Natural killer cell (primary cell): Measurements from ENCODE around the gene RFLNA. TPM values are rescaled to one million over a fixed set of nuclear protein-coding genes. Genes with fewer than 3 reads are reported as not detected.

Experiments used
- ATAC-seq, 3 donors: fragments of 150-1000 bp in 2 of 3; fragments of 200-7000 bp in 1 of 3; cut with Tn5 transposase; 1 replicate in 1 of 3; 2 replicates in 2 of 3; pipeline ENCODE4 v1.10.0; 2021; ENCODE audit warnings: mild to moderate bottlenecking in 2 of 3, moderate library complexity in 2 of 3
- DNase-seq, 2 donors: peaks; one replicate each; pipeline versions ENCODE4 v3.0.0 to v3.0.0-alpha.2; 2013 to 2021; ENCODE audit warnings: mixed read lengths in 1 of 2
- H3K27ac ChIP-seq: one replicate; pipeline ENCODE4 v1.5.1; 2013; ENCODE audit warnings: mild to moderate bottlenecking, low read length
- H3K27me3 ChIP-seq: one replicate; pipeline ENCODE4 v1.6.1; 2013; ENCODE audit warnings: low read length; ENCODE audit not compliant: control insufficient read depth, insufficient read depth
- H3K36me3 ChIP-seq: one replicate; pipeline ENCODE4 v1.6.1; 2013; ENCODE audit warnings: low read length; ENCODE audit not compliant: control insufficient read depth, insufficient read depth
- H3K4me1 ChIP-seq: one replicate; pipeline ENCODE4 v1.6.1; 2013; ENCODE audit warnings: low read length; ENCODE audit not compliant: control insufficient read depth, insufficient read depth
- H3K4me3 ChIP-seq: one replicate; pipeline ENCODE4 v1.5.1; 2013; ENCODE audit warnings: low read length
- H3K9me3 ChIP-seq: one replicate; pipeline ENCODE4 v1.6.1; 2013; ENCODE audit warnings: low read length; ENCODE audit not compliant: control insufficient read depth, insufficient read depth
- H3K27ac Mint-ChIP-seq, 2 donors: one replicate each; pipeline ENCODE4 v1.8.0; 2022; ENCODE audit warnings: mild to moderate bottlenecking in 2 of 2, mixed read lengths in 2 of 2, moderate library complexity in 1 of 2
- H3K27me3 Mint-ChIP-seq, 2 donors: one replicate each; pipeline ENCODE4 v1.8.0; 2022; ENCODE audit warnings: low read depth in 2 of 2, mixed read lengths in 2 of 2
- H3K36me3 Mint-ChIP-seq: one replicate; pipeline ENCODE4 v1.8.0; 2022; ENCODE audit warnings: mixed read lengths
- H3K4me1 Mint-ChIP-seq, 2 donors: one replicate each; pipeline ENCODE4 v1.8.0; 2022; ENCODE audit warnings: mixed read lengths in 2 of 2
- H3K4me3 Mint-ChIP-seq: one replicate; pipeline ENCODE4 v1.8.0; 2022; ENCODE audit warnings: mild to moderate bottlenecking, moderate library complexity, mixed read lengths
- H3K9me3 Mint-ChIP-seq, 2 donors: one replicate each; pipeline ENCODE4 v1.8.0; 2022; ENCODE audit warnings: mixed read lengths in 2 of 2
- WGBS: methylation state at CpG from one replicate; pipeline ENCODE4 v1.1.7; 2013; ENCODE audit warnings: missing lambda C conversion rate; ENCODE audit not compliant: insufficient coverage; 5-methylcytosine and 5-hydroxymethylcytosine counted together
- intact Hi-C: fragments of 100-400 bp; cut with micrococcal nuclease; formaldehyde crosslinking; loops from one replicate; pipeline ENCODE4 v1.14.2; 2022
- total RNA-seq, 4 donors: library from RNA; stranded (reverse); fragments of 120-200 nt in 1 of 4; gene quantifications; one replicate each; pipeline versions ENCODE4 v1.2.3 to v1.2.4, GENCODE V29; 2013 to 2022
- TF ChIP-seq, protein P1 (sequence below): fragments of 200-600 bp; IDR thresholded peaks from one replicate; pipeline ENCODE4 v1.8.0; 2022; ENCODE audit warnings: antibody characterized with exemption

RFLNA gene, protein sequence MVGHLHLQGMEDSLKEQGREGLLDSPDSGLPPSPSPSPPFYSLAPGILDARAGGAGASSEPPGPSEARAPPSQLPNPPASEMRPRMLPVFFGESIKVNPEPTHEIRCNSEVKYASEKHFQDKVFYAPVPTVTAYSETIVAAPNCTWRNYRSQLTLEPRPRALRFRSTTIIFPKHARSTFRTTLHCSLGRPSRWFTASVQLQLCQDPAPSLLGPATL
- total RNA-seq, result under 1 TPM in 1 of 3 donors, not detected in 2; 0.85 TPM
- not detected for total RNA-seq (2013)

DNA sequence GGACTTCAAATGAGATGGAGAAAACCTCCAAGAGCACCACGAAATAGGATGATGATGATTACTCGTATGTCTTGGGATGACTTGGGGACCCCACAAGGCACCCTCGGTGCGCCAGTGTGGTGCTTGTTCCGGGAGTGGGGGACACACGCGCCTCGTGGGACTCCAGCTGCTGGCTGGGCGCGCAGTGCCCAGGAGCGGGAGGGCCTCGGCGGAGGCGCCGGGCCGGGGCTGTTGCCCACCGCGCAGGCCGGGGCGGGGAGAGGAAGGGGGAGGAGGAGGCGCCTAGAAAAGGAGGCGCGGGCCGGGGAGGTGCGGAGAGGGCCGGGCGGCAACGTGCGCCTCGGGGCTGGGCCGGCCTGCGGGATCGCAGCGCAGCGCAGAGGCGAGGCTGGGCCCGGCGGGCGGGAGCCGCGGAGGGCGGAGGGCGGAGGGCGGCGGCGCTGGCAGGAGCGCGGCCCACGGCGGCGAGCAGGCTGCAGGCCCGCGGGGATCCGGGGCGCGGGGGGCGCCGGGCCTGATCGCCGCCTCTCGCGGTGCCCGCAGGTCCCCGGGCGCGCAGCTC is at the start of gene RFLNA:
TSS of gene RFLNA (plus strand) at position 314 of the 562 bp plus-strand sequence. CDS start 337 bp downstream, outside the sequence.
- Mint-ChIP-seq H3K4me3 (no peak within 1 kb of the TSS), H3K27ac (no peak within 1 kb of the TSS), H3K27me3 (peaks cover 30 to 44% of the 10 kb centered on the region in 2 donors), H3K36me3 (no peaks in the 10 kb centered on the region), H3K9me3 (no peaks in the 10 kb centered on the region), H3K4me1 (no peaks in the 10 kb centered on the region)
- Histone ChIP-seq H3K27ac (no peak within 1 kb of the TSS), H3K27me3 (peaks cover 15% of the 10 kb centered on the region), H3K36me3 (no peaks in the 10 kb centered on the region), H3K9me3 (no peaks in the 10 kb centered on the region), H3K4me3 (no peak within 1 kb of the TSS), H3K4me1 (peaks cover 2% of the 10 kb centered on the region)
- intact Hi-C loops, result no loop called here
- 4% methylated on average over 66 of the region's 66 CpGs for WGBS
- no peak for ATAC-seq
- DNase-seq, result no peak
- TF ChIP-seq, protein P1, sequence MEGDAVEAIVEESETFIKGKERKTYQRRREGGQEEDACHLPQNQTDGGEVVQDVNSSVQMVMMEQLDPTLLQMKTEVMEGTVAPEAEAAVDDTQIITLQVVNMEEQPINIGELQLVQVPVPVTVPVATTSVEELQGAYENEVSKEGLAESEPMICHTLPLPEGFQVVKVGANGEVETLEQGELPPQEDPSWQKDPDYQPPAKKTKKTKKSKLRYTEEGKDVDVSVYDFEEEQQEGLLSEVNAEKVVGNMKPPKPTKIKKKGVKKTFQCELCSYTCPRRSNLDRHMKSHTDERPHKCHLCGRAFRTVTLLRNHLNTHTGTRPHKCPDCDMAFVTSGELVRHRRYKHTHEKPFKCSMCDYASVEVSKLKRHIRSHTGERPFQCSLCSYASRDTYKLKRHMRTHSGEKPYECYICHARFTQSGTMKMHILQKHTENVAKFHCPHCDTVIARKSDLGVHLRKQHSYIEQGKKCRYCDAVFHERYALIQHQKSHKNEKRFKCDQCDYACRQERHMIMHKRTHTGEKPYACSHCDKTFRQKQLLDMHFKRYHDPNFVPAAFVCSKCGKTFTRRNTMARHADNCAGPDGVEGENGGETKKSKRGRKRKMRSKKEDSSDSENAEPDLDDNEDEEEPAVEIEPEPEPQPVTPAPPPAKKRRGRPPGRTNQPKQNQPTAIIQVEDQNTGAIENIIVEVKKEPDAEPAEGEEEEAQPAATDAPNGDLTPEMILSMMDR, result no peak

DNA sequence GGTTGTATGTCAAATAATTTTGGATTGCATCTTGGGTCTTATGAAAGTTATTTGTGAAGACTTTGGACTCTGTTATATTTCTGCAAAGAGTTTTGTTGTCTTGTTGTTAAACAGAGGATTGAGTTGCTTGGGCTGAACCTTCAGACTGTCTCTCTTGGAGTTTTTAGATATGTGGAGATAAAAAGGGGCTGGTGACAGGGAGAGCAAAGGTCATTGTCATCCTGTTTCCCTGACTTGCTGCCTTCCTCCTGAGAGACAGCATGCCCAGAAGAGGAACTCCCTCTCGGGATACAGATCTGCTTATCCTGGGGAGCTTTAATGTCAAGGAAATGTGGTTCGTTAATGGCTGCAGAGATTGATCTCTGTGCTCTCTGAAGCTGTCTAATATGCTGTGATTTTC is 47.6 kb upstream of the RFLNA start:
- DNase-seq, result no peak
- no peaks in the 10 kb centered on the region for H3K4me1 ChIP-seq
- no peak overlapping the region for H3K4me3 ChIP-seq
- Mint-ChIP-seq H3K36me3 (no peaks in the 10 kb centered on the region), H3K4me1 (no peaks in the 10 kb centered on the region), H3K4me3 (no peak overlapping the region), H3K9me3 (no peaks in the 10 kb centered on the region), H3K27me3 (peaks cover 3 to 39% of the 10 kb centered on the region in 2 donors), H3K27ac (no peak overlapping the region)
- H3K36me3 ChIP-seq, result no peaks in the 10 kb centered on the region
- WGBS, result 70% methylated on average over 2 of the region's 2 CpGs
- no peak for ATAC-seq
- intact Hi-C loops, result no loop called here
- TF ChIP-seq, protein P1, result no peak
- H3K9me3 ChIP-seq, result no peaks in the 10 kb centered on the region
- no peak overlapping the region for H3K27ac ChIP-seq
- H3K27me3 ChIP-seq, result no peaks in the 10 kb centered on the region

DNA sequence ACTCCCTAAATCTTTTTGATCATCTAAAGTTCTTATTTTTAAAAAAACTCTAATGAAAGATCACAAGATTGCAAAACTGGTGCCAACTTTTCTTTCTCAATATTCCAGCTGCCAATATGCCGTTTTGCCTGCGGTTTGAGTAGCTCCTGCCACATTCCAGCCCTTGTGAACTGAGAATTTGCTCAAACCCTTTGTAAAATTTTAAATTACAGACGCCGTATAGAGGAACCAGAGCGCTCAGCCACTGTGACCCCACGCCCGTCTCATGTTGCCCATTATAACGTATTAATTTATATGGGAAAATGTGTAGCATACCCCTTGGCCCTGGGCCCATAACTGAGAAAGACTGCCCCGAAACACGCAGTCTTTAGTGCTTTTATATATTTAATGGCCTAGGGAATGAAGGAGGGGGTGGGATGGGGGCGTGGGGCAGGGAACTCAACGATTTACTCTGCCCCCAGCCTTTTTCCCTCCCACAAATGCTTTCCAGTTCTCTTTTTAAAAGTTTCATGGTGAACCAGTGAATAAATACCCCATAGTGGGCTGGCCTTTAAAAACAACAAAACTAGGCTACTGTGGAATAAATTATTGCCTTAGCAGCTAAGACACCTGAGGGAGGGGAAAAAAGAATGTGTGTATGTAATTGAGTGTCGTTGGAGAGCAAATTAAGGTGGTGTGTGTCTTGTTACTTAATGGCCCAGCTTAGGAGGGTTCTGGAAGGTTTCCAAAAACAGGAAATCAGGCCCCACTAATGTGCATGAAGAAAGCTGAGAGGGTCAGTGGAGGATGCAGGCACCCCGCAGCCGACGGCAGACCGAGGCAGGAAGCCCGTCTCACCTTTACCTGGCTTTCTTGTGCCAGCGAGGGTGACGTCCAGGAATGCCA is 45.7 kb upstream of the RFLNA start:
- Mint-ChIP-seq H3K4me1 (no peaks in the 10 kb centered on the region), H3K27ac (no peak overlapping the region), H3K9me3 (no peaks in the 10 kb centered on the region), H3K36me3 (no peaks in the 10 kb centered on the region), H3K4me3 (no peak overlapping the region), H3K27me3 (peaks cover 7 to 23% of the 10 kb centered on the region in 2 donors)
- Histone ChIP-seq H3K9me3 (no peaks in the 10 kb centered on the region), H3K27me3 (no peaks in the 10 kb centered on the region), H3K4me1 (no peaks in the 10 kb centered on the region), H3K27ac (no peak overlapping the region), H3K36me3 (no peaks in the 10 kb centered on the region), H3K4me3 (no peak overlapping the region)
- DNase-seq, result no peak
- TF ChIP-seq, protein P1, result no peak
- WGBS, result 89% methylated on average over 18 of the region's 20 CpGs
- ATAC-seq, result no peak
- intact Hi-C loops, result no loop called here
